Nephron progenitor cell (in vitro differentiated cells): Measurements from ENCODE around the gene UBXN11.
"Not testable (repeated sequence)": the region's sequence is repeated elsewhere in the genome, so short reads cannot be mapped to it uniquely, and the experiment has no call there.

Experiments used
- DNase-seq: peaks from one replicate; pipeline ENCODE4 v3.0.0; 2021
- H3K27ac Mint-ChIP-seq: 2 replicates; pipeline ENCODE4 v1.8.0; 2021; ENCODE audit warnings: mild to moderate bottlenecking, moderate library complexity, mixed read lengths
- H3K27me3 Mint-ChIP-seq: 2 replicates; pipeline ENCODE4 v1.8.0; 2021; ENCODE audit warnings: mild to moderate bottlenecking, low read depth, mixed read lengths; ENCODE audit not compliant: poor library complexity
- H3K36me3 Mint-ChIP-seq: 2 replicates; pipeline ENCODE4 v1.8.0; 2021; ENCODE audit warnings: low read depth, mixed read lengths
- H3K4me1 Mint-ChIP-seq: 2 replicates; pipeline ENCODE4 v1.8.0; 2021; ENCODE audit warnings: mixed read lengths
- H3K4me3 Mint-ChIP-seq: 2 replicates; pipeline ENCODE4 v1.8.0; 2021; ENCODE audit warnings: mild to moderate bottlenecking, moderate library complexity, mixed read lengths
- H3K9me3 Mint-ChIP-seq: 2 replicates; pipeline ENCODE4 v1.8.0; 2021; ENCODE audit warnings: mild to moderate bottlenecking, moderate library complexity, mixed read lengths
- CTCF ChIP-seq: fragments of 200-600 bp; sonication (generic); IDR thresholded peaks from 2 replicates; pipeline ENCODE4 v1.5.0; 2021; ENCODE audit warnings: antibody characterized with exemption

Gene UBXN11

GRCh38 chr1:26338670-26339069, 32.2 kb upstream of the UBXN11 start:
- no peak for DNase-seq
- Mint-ChIP-seq H3K4me3 (no peak overlapping the region), H3K27me3 (peaks cover 14% of the 10 kb centered on the region), H3K36me3 (no peaks in the 10 kb centered on the region), H3K4me1 (peaks cover 46% of the 10 kb centered on the region), H3K27ac (no peak overlapping the region), H3K9me3 (no peaks in the 10 kb centered on the region)
- no peak for TF ChIP-seq CTCF

GRCh38 chr1:26337625-26338024, 31.2 kb upstream of the UBXN11 start:
- Mint-ChIP-seq H3K27me3 (peaks cover 14% of the 10 kb centered on the region), H3K4me1 (peaks cover 46% of the 10 kb centered on the region), H3K27ac (no peak overlapping the region), H3K36me3 (no peaks in the 10 kb centered on the region), H3K9me3 (no peaks in the 10 kb centered on the region), H3K4me3 (no peak overlapping the region)
- TF ChIP-seq CTCF = no peak
- no peak for DNase-seq

DNA sequence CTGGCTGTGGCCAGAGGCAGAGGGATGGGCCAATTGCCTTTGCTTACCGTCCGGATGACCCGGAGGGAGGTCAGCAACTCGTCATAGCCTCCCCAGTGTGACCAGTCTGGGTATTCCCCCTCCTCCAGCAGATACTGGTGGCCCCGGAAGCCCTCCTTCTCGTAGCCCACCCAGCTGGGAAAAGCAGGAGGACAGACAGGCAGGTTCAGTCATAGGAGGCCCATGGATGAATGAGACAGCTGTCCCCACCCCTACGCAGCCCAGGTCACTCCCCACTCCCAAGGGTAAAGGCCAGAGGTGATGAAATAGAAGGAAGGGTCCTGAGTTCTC, 30.7 kb upstream of the UBXN11 start:
- Mint-ChIP-seq H3K36me3 (no peaks in the 10 kb centered on the region), H3K4me1 (peaks cover 46% of the 10 kb centered on the region), H3K9me3 (no peaks in the 10 kb centered on the region), H3K27ac (no peak overlapping the region), H3K27me3 (peaks cover 14% of the 10 kb centered on the region), H3K4me3 (peak overlapping the region; percentile 58)
- no peak for TF ChIP-seq CTCF
- no peak for DNase-seq

DNA sequence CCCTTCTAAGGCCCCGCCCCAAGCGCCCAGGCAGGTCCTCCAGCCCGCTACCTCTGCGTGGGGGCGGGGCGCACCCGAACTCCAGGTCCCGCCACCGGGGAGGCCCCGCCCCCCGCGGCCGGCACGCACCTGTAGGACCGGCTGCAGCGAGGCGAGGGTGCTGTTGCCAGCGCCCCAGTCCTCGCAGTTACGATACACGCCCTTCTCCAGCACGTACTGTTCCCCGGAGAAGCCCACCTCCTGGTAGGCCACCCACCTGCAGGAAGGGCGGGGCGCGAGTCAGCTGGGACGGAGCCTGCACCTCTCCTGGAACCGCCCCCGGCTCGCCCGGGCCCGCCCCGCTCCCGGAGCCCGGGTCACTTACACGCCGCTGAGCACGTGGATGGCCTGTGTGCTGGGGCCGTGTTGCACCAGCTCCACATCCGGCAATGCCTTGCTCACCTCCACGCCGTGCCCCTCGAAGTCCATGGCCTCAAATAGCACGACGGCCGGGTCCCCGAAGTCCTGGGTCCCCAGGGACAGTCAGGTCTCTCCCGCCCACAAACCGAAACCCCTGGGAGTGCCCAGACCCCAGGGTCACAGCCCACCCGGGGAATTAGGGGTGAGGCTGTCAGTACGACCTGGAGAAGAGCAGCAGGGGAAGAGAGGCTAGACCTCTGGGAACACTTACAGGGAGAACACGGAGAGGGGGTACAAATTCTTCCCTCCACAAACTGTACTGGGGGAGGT, 30.2 kb upstream of the UBXN11 start:
- peaks cover 46% of the 10 kb centered on the region for H3K4me1 Mint-ChIP-seq
- no peak for TF ChIP-seq CTCF
- peak overlapping the region; percentile 93 for H3K4me3 Mint-ChIP-seq
- H3K9me3 Mint-ChIP-seq = no peaks in the 10 kb centered on the region
- H3K36me3 Mint-ChIP-seq = no peaks in the 10 kb centered on the region
- DNase-seq = peak; percentile 92
- peaks cover 16% of the 10 kb centered on the region for H3K27me3 Mint-ChIP-seq
- H3K27ac Mint-ChIP-seq = no peak overlapping the region

DNA sequence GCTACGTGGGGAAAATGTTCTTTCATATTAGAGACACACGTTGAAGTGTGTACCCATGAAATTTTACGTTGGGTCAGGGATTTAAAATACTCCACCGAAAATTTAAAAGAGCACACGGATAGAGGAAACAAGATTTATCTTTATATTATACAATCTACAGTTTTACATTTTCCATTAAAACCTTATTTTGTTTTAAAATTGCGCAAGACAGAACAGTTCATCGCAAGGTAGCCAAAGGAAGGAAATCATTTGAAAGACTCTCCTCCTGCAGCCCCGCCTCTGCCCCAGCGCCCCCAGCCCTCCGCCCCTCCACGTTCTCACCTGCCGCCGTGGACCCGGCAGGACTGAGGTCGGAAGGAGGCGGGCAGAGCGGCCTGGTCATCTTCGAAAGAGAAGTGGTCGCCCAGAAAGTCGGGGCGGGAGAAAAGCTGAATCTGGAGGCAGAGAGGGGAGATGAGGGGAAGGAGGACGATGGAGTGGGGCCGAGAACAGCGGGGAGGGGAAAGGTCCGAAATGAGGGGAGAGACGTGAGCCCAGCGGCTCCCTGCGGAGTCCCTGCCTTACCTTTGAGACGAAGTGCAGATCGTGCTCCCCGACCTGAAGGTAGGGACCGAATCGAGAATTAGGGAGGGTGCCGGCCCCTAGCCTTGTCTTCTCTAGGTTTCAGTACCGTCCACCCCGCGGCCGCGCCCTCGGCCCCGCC, 29.5 kb upstream of the UBXN11 start:
- Mint-ChIP-seq H3K9me3 (no peaks in the 10 kb centered on the region), H3K4me1 (peaks cover 46% of the 10 kb centered on the region), H3K4me3 (peak overlapping the region; percentile 93), H3K27me3 (peaks cover 19% of the 10 kb centered on the region), H3K27ac (no peak overlapping the region), H3K36me3 (no peaks in the 10 kb centered on the region)
- DNase-seq = peak; percentile 50
- no peak for TF ChIP-seq CTCF

GRCh38 chr1:26333312-26333711, 26.9 kb upstream of the UBXN11 start:
- H3K36me3 Mint-ChIP-seq, H3K27ac Mint-ChIP-seq, DNase-seq, H3K4me3 Mint-ChIP-seq, H3K9me3 Mint-ChIP-seq: not testable (repeated sequence)
- Mint-ChIP-seq H3K4me1 (peaks cover 31% of the 10 kb centered on the region), H3K27me3 (peaks cover 16% of the 10 kb centered on the region)
